Measurements from ENCODE around the gene RNF169. TPM values are rescaled to one million over a fixed set of nuclear protein-coding genes. Genes with fewer than 3 reads are reported as not detected.
A peak's percentile ranks its signal among the peaks of the same experiment; 100 is the strongest.

Gene RNF169, protein sequence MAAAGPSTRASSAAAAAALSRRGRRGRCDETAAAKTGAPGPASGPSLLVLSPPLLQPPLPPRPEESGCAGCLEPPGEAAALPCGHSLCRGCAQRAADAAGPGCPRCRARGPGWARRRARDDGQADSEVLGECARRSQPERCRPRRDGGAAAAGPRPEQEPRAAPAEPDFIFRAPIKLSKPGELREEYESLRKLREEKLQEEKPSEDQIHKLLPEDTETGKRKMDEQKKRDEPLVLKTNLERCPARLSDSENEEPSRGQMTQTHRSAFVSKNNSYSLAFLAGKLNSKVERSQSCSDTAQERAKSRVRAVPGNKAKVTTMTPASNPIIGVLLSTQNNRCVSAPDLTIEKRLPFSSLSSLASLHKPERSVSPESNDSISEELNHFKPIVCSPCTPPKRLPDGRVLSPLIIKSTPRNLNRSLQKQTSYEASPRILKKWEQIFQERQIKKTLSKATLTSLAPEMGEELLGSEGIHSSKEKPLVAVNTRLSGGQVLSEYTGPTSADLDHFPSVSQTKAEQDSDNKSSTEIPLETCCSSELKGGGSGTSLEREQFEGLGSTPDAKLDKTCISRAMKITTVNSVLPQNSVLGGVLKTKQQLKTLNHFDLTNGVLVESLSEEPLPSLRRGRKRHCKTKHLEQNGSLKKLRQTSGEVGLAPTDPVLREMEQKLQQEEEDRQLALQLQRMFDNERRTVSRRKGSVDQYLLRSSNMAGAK
- 21.2 TPM for total RNA-seq
- long read RNA-seq, full-length matches to known transcripts, result 5 of 17 reads
- long read RNA-seq, partial matches to known transcripts, result 1 of 17 reads
- long read RNA-seq, other reads (novel, unspliced or antisense), result 11 of 17 reads

DNA sequence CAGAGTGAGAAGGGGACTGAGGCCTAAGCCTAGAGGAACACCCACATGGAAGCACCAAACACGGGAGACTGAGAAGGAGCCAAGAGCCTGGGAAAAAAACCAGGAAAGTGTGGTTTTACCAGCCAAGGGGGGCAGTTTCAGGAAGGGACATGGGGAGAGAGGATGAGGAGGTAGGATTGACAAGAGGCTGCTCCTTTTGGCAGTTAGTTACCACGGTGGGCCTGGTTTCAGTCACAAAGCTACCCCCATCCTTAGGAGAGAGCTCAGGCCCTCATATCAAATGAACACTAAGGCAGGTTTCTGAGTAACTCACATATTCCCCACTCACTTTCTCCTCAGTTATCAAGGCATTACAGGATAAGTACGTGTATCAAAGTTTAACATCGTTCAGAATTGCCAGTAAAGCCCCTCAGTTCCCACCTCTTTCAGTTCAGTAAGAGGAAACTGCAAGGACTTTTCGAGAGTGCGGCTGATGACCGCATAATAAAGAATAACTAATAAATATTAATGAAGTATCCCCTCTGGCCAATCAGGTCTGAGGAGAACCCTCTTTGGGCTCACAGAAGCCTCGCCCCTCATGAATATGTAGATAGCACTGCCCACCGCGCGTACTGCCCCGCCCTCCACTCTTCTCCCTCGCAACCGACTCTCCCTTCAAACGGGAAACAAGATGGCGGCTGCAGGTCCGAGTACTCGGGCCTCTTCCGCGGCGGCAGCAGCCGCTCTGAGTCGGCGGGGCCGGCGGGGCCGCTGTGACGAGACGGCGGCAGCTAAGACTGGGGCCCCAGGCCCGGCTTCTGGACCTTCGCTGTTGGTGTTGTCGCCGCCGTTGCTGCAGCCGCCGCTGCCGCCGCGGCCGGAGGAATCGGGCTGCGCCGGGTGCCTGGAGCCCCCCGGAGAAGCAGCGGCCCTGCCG lies at the start of gene RNF169:
Gene RNF169, plus strand, starts transcription at position 639 of the 916 bp plus-strand sequence. Its CDS starts 32 bp downstream, at position 671.
- Histone ChIP-seq H3K4me1 (peaks cover 35% of the 10 kb centered on the region), H3K9me3 (no peaks in the 10 kb centered on the region), H3K27me3 (ENCODE audit: low read depth) (no peaks in the 10 kb centered on the region), H3K4me3 (peak within 1 kb of the TSS; percentile 69), H3K36me3 (no peaks in the 10 kb centered on the region), H3K27ac (peak within 1 kb of the TSS; percentile 94)
- TF ChIP-seq, protein P1, sequence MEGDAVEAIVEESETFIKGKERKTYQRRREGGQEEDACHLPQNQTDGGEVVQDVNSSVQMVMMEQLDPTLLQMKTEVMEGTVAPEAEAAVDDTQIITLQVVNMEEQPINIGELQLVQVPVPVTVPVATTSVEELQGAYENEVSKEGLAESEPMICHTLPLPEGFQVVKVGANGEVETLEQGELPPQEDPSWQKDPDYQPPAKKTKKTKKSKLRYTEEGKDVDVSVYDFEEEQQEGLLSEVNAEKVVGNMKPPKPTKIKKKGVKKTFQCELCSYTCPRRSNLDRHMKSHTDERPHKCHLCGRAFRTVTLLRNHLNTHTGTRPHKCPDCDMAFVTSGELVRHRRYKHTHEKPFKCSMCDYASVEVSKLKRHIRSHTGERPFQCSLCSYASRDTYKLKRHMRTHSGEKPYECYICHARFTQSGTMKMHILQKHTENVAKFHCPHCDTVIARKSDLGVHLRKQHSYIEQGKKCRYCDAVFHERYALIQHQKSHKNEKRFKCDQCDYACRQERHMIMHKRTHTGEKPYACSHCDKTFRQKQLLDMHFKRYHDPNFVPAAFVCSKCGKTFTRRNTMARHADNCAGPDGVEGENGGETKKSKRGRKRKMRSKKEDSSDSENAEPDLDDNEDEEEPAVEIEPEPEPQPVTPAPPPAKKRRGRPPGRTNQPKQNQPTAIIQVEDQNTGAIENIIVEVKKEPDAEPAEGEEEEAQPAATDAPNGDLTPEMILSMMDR (IDR thresholded peaks at IDR 0.05), result no peak
- intact Hi-C loops (cut with DNase I), result no loop called here
- peak; percentile 99 for ATAC-seq
- DNase-seq, result peak; percentile 97

DNA sequence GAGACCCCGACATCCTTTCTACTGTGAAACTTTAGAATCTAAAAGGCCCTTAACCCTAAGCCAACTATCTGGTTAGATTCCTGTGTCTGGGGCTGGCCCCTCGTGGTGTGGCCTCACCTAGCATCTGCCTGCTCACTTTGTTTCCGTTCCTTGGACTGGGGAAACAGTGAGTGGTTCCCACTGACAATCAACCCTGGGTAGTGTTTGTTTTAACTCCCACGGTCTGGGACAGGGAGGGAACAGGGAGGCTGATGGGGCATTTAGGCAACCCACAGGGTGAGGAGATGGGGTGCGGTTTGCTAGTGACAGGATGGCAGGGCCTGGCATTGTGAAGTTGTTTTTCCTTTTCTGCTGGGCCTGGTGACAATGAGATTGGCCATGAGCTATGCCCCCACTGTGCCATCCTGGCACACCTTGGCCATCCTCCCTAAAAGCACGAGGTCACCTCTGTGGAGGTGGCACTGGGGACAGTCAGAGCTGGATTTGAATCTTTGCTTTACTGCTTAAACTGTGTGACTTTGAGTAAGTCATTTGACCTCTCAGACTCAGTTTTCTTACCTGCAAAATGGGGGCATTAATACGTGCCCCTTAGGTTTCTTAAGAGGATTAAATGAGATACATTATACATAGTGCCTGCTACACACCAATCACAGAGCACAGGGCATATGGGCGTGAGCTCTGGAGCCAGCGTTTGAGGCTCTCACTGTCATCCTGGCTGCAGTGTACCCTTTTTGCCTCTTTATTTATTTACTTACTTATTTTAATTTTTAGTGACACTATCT lies 48.8 kb upstream of the RNF169 start:
- TF ChIP-seq, protein P1 (IDR thresholded peaks at IDR 0.05), result no peak
- no peak overlapping the region for H3K27ac ChIP-seq

DNA sequence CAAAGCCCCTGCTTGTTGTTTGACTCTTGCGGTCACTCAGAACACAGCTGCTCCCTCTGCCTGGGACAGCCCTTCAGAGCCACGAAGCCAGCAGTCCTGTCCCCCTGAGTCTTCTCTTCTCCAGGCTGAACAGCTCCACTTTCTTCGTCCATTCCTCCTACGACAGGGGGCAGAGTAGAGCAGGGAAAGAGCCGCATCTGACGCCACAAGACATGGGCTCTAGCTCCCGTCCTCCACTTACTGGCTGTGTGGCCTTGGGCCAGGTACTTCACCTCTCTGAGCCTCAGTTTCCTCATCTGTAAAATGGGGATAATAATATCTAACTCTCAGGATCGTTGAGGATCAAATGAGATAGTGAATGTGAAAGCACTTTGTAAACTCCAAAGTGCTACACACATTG lies 47.3 kb upstream of the RNF169 start:
- H3K27ac ChIP-seq, result no peak overlapping the region
- TF ChIP-seq, protein P1 (IDR thresholded peaks at IDR 0.05), result no peak
- no peak overlapping the region for H3K4me3 ChIP-seq
- H3K4me1 ChIP-seq, result peaks cover 20% of the 10 kb centered on the region
- no peaks in the 10 kb centered on the region for H3K27me3 ChIP-seq (ENCODE audit: low read depth)
- DNase-seq, result no peak
- H3K9me3 ChIP-seq, result no peaks in the 10 kb centered on the region
- H3K36me3 ChIP-seq, result no peaks in the 10 kb centered on the region
- no peak for ATAC-seq
- intact Hi-C loops (cut with DNase I), result no loop called here

More for the DNA sequence above, 48.8 kb upstream of the RNF169 start:
- DNase-seq (no peak), ATAC-seq (no peak)
- Histone ChIP-seq H3K4me1 (peaks cover 28% of the 10 kb centered on the region), H3K4me3 (no peak overlapping the region), H3K27me3 (ENCODE audit: low read depth) (no peaks in the 10 kb centered on the region), H3K9me3 (no peaks in the 10 kb centered on the region), H3K36me3 (no peaks in the 10 kb centered on the region)
- intact Hi-C loops (cut with DNase I), result no loop called here

DNA sequence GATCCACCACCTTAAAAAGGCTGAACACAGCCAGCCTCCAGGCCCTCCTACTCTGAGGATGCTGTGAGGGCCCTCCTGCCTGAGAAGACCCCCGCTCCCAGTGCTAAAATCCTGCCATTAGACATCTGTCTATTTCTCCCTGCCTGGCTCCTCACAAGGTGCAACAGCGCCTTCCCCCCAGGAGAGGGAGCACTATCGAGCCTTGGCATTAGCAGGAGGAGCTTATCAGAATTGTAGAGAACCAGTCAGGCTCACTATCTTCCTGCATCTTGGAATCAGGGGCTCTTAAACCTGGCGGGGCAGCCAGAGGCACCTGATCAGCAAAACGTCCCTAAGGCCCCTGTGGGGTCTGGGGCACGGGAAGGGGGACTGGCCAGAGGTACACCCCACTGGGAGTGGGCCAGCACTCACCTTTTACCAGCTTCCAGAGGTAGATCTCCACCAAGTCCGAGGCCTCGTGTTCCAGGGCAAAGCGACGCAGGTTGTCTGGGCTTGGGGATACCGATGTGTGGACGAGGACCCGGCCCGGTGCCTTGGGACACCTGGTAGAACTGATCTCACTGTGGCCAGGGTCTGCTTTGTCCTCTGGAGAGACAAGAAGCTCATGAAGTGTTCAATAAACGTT lies 46.2 kb upstream of the RNF169 start:
- peaks cover 8% of the 10 kb centered on the region for H3K4me1 ChIP-seq
- TF ChIP-seq, protein P1 (IDR thresholded peaks at IDR 0.05), result peak; percentile 93
- no peaks in the 10 kb centered on the region for H3K36me3 ChIP-seq
- no peak overlapping the region for H3K27ac ChIP-seq
- DNase-seq, result peak; percentile 65
- no peaks in the 10 kb centered on the region for H3K27me3 ChIP-seq (ENCODE audit: low read depth)
- H3K4me3 ChIP-seq, result no peak overlapping the region
- peak; percentile 77 to 82 for ATAC-seq
- intact Hi-C loops (cut with DNase I), result no loop called here
- H3K9me3 ChIP-seq, result no peaks in the 10 kb centered on the region
